Measurements from ENCODE around the gene SMIM7. TPM values are rescaled to one million over a fixed set of nuclear protein-coding genes. Genes with fewer than 3 reads are reported as not detected.

Gene SMIM7
- total RNA-seq, 1 donor from 2014 or later: 75.1 TPM

DNA sequence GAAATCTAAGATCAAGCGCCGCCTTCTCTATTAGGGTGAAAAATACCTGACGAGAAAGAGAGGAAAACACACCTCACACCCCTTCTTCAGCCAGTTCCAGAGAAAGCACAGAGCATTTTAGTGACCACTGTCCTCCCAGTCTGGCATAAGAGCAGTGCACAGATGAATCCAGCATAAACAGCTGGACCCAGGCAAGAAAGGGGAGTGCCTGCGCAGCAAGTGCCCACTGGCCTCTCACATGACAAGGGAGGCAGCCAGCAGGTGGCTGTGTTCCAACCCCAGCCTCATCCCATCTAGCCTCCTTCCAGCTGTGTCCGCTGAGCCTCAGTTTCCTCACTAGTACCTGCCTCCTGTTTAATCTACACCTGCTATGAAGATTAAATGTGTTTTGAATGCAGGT is 39.9 kb downstream of the SMIM7 start:
- intact Hi-C loops (cut with DNase I): no loop called here
- Histone ChIP-seq H3K4me1 (peaks cover 58% of the 10 kb centered on the region), H3K9me3 (no peaks in the 10 kb centered on the region), H3K4me3 (no peak overlapping the region), H3K27me3 (no peaks in the 10 kb centered on the region), H3K36me3 (no peaks in the 10 kb centered on the region), H3K27ac (no peak overlapping the region)
- TF ChIP-seq POLR2AphosphoS5 (IDR thresholded peaks at IDR 0.05; ENCODE audit: insufficient read depth in 1 of 2, low read depth in 1 of 2) (no peak), POLR2A (IDR thresholded peaks at IDR 0.05) (no peak)
- TF ChIP-seq, protein P1, sequence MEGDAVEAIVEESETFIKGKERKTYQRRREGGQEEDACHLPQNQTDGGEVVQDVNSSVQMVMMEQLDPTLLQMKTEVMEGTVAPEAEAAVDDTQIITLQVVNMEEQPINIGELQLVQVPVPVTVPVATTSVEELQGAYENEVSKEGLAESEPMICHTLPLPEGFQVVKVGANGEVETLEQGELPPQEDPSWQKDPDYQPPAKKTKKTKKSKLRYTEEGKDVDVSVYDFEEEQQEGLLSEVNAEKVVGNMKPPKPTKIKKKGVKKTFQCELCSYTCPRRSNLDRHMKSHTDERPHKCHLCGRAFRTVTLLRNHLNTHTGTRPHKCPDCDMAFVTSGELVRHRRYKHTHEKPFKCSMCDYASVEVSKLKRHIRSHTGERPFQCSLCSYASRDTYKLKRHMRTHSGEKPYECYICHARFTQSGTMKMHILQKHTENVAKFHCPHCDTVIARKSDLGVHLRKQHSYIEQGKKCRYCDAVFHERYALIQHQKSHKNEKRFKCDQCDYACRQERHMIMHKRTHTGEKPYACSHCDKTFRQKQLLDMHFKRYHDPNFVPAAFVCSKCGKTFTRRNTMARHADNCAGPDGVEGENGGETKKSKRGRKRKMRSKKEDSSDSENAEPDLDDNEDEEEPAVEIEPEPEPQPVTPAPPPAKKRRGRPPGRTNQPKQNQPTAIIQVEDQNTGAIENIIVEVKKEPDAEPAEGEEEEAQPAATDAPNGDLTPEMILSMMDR (IDR thresholded peaks at IDR 0.05): no peak
- no peak for DNase-seq (ENCODE audit: extremely low spot score in 2 of 2)

DNA sequence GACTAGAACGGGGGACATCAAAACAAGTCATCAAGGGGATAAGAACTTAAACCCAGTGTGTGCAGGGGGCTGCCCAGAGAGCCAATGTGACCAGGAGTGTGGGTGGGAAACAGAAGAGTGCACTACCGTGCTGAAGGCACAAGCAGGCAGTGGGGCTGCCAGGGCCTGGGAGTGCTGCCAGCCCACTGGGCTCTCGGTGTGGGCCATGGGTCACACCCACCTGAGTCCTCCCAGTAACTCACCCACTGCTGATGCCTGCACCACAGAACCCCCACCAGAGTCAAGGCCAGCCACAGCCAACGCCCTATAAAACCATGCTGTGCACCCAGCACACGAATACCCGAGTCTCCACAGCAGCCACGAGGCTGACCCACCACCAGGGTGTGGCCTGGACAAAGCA is 40.5 kb downstream of the SMIM7 start:
- H3K27ac ChIP-seq: no peak overlapping the region
- intact Hi-C loops (cut with DNase I): no loop called here
- no peak for TF ChIP-seq POLR2A (IDR thresholded peaks at IDR 0.05)
- TF ChIP-seq, protein P1 (IDR thresholded peaks at IDR 0.05): no peak
- TF ChIP-seq POLR2AphosphoS5 (IDR thresholded peaks at IDR 0.05; ENCODE audit: insufficient read depth in 1 of 2, low read depth in 1 of 2): no peak
- no peak overlapping the region for H3K4me3 ChIP-seq
- no peak for DNase-seq (ENCODE audit: extremely low spot score in 2 of 2)
- H3K4me1 ChIP-seq: peaks cover 63% of the 10 kb centered on the region
- no peaks in the 10 kb centered on the region for H3K9me3 ChIP-seq
- H3K36me3 ChIP-seq: no peaks in the 10 kb centered on the region
- no peaks in the 10 kb centered on the region for H3K27me3 ChIP-seq

DNA sequence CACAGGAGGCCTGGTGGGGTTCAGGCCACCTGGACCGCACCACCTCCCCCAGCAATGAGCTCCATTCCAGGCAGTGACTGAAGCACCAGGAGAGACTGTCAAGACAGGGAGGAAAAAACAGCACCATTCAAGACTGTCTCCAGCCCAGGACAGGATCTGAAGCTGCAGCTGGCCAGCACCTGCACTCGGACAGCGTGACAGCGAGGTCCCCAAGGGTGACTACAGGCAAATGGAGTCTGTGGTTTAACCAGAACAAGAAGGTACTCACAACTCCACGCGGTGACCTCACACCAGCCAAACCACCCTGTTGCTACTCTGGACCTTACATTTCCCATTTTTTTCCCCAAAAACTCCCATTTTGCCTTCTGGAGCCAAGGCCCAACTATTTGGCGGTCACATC is 41.7 kb downstream of the SMIM7 start:
- H3K36me3 ChIP-seq: no peaks in the 10 kb centered on the region
- intact Hi-C loops (cut with DNase I): no loop called here
- DNase-seq (ENCODE audit: extremely low spot score in 2 of 2): no peak
- H3K4me3 ChIP-seq: no peak overlapping the region
- no peaks in the 10 kb centered on the region for H3K9me3 ChIP-seq
- H3K4me1 ChIP-seq: peaks cover 72% of the 10 kb centered on the region
- no peak for TF ChIP-seq POLR2A (IDR thresholded peaks at IDR 0.05)
- TF ChIP-seq, protein P1 (IDR thresholded peaks at IDR 0.05): no peak
- no peak for TF ChIP-seq POLR2AphosphoS5 (IDR thresholded peaks at IDR 0.05; ENCODE audit: insufficient read depth in 1 of 2, low read depth in 1 of 2)
- no peaks in the 10 kb centered on the region for H3K27me3 ChIP-seq
- no peak overlapping the region for H3K27ac ChIP-seq

DNA sequence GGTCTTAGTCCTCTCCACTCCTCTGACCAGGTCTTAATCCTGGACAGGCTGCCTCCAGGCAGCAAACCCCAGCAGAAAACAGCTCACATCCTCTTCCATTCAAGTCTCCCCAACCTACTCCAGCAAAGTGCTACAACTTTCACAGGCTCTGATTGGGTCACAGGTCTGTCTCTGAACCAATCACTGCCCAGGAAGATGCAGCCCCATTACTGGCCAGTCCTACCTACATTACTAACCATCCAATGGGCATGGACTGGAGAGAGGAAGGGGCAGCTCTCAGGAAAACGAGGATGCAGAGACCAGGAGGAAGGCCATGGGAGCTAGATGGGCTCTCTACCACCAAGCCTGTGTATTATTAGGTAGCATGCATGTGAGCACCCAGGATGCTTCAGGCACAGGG is 44.1 kb downstream of the SMIM7 start:
- TF ChIP-seq POLR2AphosphoS5 (IDR thresholded peaks at IDR 0.05; ENCODE audit: insufficient read depth in 1 of 2, low read depth in 1 of 2) (no peak), POLR2A (IDR thresholded peaks at IDR 0.05) (no peak)
- intact Hi-C loops (cut with DNase I): no loop called here
- Histone ChIP-seq H3K4me1 (peaks cover 80% of the 10 kb centered on the region), H3K27ac (no peak overlapping the region), H3K4me3 (no peak overlapping the region), H3K27me3 (no peaks in the 10 kb centered on the region), H3K36me3 (no peaks in the 10 kb centered on the region), H3K9me3 (no peaks in the 10 kb centered on the region)
- no peak for DNase-seq (ENCODE audit: extremely low spot score in 2 of 2)

DNA sequence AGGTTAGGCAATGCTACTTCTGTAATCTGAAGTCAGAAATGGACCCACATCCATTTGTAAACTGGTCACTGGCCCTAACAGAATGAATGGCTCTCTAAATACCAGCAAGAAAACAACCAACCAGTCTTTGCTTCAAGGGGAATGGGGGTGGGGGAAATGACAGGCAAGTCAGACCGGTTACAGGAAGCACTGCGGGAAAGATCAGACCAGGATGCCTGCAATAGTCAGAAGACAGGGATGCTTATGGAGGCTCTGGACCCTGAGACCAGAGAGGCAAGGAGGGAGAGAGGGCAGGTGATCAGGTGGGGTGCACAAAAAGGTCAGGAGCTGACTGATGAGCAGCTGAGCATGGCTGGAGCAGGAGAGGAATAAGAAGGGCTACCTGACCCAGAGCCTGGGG is 45.0 kb downstream of the SMIM7 start:
- TF ChIP-seq, protein P1 (IDR thresholded peaks at IDR 0.05): no peak
- TF ChIP-seq POLR2AphosphoS5 (IDR thresholded peaks at IDR 0.05; ENCODE audit: insufficient read depth in 1 of 2, low read depth in 1 of 2): no peak
- TF ChIP-seq POLR2A (IDR thresholded peaks at IDR 0.05): no peak
- Histone ChIP-seq H3K9me3 (no peaks in the 10 kb centered on the region), H3K27ac (no peak overlapping the region), H3K36me3 (no peaks in the 10 kb centered on the region), H3K4me3 (no peak overlapping the region), H3K27me3 (no peaks in the 10 kb centered on the region), H3K4me1 (peaks cover 82% of the 10 kb centered on the region)
- DNase-seq (ENCODE audit: extremely low spot score in 2 of 2): no peak
- intact Hi-C loops (cut with DNase I): no loop called here

Data from vagina (tissue), 2 donors.